ENCODE results near the gene DNAJC5G.

The DNAJC5G gene, protein sequence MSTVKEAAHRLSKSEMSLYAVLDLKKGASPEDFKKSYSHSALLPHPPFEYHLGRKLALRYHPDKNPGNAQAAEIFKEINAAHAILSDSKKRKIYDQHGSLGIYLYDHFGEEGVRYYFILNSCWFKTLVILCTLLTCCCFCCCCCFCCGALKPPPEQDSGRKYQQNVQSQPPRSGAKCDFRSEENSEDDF

DNA sequence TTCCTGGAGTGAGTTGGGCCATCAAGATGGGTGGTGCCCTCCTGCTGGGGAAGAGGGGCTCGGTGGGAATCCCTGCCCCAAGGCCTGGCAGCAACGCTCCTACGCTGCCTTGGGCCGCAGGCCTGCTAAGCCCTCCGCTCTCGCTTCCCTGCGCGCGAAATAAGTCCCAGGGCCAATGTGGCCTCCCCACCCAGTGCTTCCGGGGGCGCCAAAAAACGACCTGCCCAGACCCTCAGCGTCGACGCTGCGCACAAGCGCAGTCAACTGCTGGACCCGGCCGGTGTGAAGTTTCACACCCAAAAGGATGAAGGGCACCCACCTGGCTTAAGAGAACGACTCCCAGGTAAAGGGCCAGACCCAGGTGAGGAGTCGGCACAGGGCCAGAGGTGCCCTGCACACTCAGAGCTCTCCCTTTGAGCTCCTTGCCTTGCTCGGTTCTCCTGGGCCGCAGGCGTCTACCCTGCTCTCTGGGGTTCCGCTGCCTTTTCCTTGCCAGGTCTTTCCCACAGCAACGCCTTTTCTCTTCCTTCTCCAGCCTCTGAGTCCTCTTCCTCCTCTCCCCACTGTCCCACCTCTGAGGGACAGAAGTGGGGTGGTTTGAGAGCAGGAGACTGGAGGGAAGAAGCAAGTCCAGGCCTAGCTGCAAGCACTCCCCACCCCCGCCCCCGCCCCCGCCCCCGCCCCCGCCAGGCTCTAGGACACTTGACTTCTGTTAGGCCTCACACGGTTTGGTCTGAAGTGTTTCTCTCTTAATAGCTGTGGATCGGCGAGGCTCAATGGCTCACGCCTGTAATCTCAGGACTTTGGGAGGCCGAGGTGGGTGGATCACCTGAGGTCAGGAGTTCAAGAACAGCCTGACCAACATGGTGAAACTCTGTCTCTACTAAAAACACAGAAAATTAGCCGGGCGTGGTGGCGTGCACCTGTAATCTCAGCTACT is at the start of gene DNAJC5G:
DNAJC5G (plus strand) TSS at position 223 of the 940 bp plus-strand sequence. CDS start 1,296 bp downstream, outside the sequence.
- Histone ChIP-seq H3K27me3 (ENCODE audit: control insufficient read depth, insufficient read depth, low read length) (no peaks in the 10 kb centered on the region), H3K9me3 (ENCODE audit: control insufficient read depth, low read length) (no peaks in the 10 kb centered on the region), H3K4me1 (no peaks in the 10 kb centered on the region), H3K4me3 (ENCODE audit: low read depth, low read length) (no peak within 1 kb of the TSS), H2AFZ (no peak within 1 kb of the TSS), H3K4me2 (ENCODE audit: low read length) (no peak within 1 kb of the TSS), H3K79me2 (no peaks in the 10 kb centered on the region), H3K36me3 (ENCODE audit: control insufficient read depth, insufficient read depth, low read length) (no peaks in the 10 kb centered on the region), H3K9ac (no peak within 1 kb of the TSS), H3K27ac (no peak within 1 kb of the TSS)
- TF ChIP-seq, protein P1, sequence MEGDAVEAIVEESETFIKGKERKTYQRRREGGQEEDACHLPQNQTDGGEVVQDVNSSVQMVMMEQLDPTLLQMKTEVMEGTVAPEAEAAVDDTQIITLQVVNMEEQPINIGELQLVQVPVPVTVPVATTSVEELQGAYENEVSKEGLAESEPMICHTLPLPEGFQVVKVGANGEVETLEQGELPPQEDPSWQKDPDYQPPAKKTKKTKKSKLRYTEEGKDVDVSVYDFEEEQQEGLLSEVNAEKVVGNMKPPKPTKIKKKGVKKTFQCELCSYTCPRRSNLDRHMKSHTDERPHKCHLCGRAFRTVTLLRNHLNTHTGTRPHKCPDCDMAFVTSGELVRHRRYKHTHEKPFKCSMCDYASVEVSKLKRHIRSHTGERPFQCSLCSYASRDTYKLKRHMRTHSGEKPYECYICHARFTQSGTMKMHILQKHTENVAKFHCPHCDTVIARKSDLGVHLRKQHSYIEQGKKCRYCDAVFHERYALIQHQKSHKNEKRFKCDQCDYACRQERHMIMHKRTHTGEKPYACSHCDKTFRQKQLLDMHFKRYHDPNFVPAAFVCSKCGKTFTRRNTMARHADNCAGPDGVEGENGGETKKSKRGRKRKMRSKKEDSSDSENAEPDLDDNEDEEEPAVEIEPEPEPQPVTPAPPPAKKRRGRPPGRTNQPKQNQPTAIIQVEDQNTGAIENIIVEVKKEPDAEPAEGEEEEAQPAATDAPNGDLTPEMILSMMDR (IDR thresholded peaks at IDR 0.05), result no peak

DNA sequence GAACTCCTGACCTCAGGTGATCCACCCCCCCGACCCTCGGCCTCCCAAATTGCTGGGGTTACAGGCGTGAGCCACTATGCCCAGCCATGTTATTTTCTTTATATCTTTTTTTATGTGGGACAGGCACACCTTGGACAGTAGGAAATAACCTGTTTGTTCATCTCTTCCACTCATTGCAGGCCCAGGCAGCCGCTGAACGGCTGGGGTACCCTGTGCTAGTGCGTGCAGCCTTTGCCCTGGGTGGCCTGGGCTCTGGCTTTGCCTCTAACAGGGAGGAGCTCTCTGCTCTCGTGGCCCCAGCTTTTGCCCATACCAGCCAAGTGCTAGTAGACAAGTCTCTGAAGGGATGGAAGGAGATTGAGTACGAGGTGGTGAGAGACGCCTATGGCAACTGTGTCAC is 49.7 kb upstream of the DNAJC5G start:
- H3K9ac ChIP-seq, result no peak overlapping the region
- H2AFZ ChIP-seq, result no peak overlapping the region
- H3K27me3 ChIP-seq (ENCODE audit: control insufficient read depth, insufficient read depth, low read length), result no peaks in the 10 kb centered on the region
- H3K36me3 ChIP-seq (ENCODE audit: control insufficient read depth, insufficient read depth, low read length), result no peaks in the 10 kb centered on the region
- H3K4me1 ChIP-seq, result no peaks in the 10 kb centered on the region
- no peaks in the 10 kb centered on the region for H3K79me2 ChIP-seq
- H3K4me3 ChIP-seq (ENCODE audit: low read depth, low read length), result no peak overlapping the region
- TF ChIP-seq, protein P1 (IDR thresholded peaks at IDR 0.05), result no peak
- no peak overlapping the region for H3K27ac ChIP-seq
- H3K4me2 ChIP-seq (ENCODE audit: low read length), result no peak overlapping the region
- no peaks in the 10 kb centered on the region for H3K9me3 ChIP-seq (ENCODE audit: control insufficient read depth, low read length)

DNA sequence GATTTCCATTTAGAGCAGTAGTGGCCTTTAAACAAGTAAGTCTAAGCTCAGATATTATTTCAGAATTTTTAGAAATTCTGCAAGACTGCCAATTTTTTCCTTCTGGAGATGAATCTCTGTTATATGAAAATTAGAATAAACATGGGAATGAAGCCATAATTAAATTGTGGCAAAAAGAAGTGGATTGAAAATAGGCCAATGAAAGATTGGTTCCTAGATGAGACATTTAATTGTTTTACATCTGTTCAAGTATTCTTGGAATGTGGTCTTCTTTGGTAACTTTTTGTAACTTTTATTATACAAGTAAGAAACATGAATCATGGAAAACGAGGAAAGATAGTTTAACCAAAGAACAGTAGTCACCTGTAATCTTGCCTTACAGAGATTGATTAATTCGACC is 47.7 kb upstream of the DNAJC5G start:
- Histone ChIP-seq H3K9ac (no peak overlapping the region), H3K79me2 (no peaks in the 10 kb centered on the region), H3K9me3 (ENCODE audit: control insufficient read depth, low read length) (no peaks in the 10 kb centered on the region), H3K27ac (no peak overlapping the region), H3K4me1 (no peaks in the 10 kb centered on the region), H3K4me3 (ENCODE audit: low read depth, low read length) (no peak overlapping the region), H3K27me3 (ENCODE audit: control insufficient read depth, insufficient read depth, low read length) (no peaks in the 10 kb centered on the region), H3K4me2 (ENCODE audit: low read length) (no peak overlapping the region), H3K36me3 (ENCODE audit: control insufficient read depth, insufficient read depth, low read length) (no peaks in the 10 kb centered on the region), H2AFZ (no peak overlapping the region)
- TF ChIP-seq, protein P1 (IDR thresholded peaks at IDR 0.05), result no peak

DNA sequence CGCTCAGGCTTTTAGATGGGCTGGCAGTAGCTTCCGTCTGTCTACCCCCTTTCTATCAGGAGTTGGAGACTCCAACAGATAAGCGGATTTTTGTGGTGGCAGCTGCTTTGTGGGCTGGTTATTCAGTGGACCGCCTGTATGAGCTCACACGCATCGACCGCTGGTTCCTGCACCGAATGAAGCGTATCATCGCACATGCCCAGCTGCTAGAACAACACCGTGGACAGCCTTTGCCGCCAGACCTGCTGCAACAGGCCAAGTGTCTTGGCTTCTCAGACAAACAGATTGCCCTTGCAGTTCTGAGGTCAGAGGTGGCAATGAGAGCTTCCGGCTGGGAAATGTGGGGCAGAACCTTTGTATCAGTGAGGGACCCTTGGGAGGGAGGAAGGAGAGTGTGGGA is 43.3 kb upstream of the DNAJC5G start:
- Histone ChIP-seq H3K27me3 (ENCODE audit: control insufficient read depth, insufficient read depth, low read length) (no peaks in the 10 kb centered on the region), H3K36me3 (ENCODE audit: control insufficient read depth, insufficient read depth, low read length) (no peaks in the 10 kb centered on the region), H3K9me3 (ENCODE audit: control insufficient read depth, low read length) (no peaks in the 10 kb centered on the region), H3K4me2 (ENCODE audit: low read length) (no peak overlapping the region), H3K4me3 (ENCODE audit: low read depth, low read length) (no peak overlapping the region), H3K27ac (no peak overlapping the region), H3K9ac (no peak overlapping the region), H3K4me1 (no peaks in the 10 kb centered on the region), H3K79me2 (no peaks in the 10 kb centered on the region), H2AFZ (no peak overlapping the region)
- TF ChIP-seq, protein P1 (IDR thresholded peaks at IDR 0.05), result no peak

Measured in parathyroid adenoma (tissue), 2 donors.